T47D (cell line): ENCODE data around the gene SCNN1A.

ENCODE experiments used
- DNase-seq, 2 experiments: peaks; one replicate each; pipeline versions ENCODE4 v3.0.0 to v3.0.0-alpha.2; 2011 to 2012; ENCODE audit warnings: low read depth in 1 of 2, low spot score in 1 of 2
- JUND ChIP-seq: IDR thresholded peaks from 2 replicates; pipeline ENCODE4 v1.6.1; 2012; ENCODE audit warnings: low read depth
- in situ Hi-C: cut with HindIII; loops from 2 replicates; pipeline ENCODE4 v1.10.0; 2016; ENCODE audit warnings: low sequenced_read_pairs, low pct_unique_long_range_greater_than_20kb

SCNN1A gene

DNA sequence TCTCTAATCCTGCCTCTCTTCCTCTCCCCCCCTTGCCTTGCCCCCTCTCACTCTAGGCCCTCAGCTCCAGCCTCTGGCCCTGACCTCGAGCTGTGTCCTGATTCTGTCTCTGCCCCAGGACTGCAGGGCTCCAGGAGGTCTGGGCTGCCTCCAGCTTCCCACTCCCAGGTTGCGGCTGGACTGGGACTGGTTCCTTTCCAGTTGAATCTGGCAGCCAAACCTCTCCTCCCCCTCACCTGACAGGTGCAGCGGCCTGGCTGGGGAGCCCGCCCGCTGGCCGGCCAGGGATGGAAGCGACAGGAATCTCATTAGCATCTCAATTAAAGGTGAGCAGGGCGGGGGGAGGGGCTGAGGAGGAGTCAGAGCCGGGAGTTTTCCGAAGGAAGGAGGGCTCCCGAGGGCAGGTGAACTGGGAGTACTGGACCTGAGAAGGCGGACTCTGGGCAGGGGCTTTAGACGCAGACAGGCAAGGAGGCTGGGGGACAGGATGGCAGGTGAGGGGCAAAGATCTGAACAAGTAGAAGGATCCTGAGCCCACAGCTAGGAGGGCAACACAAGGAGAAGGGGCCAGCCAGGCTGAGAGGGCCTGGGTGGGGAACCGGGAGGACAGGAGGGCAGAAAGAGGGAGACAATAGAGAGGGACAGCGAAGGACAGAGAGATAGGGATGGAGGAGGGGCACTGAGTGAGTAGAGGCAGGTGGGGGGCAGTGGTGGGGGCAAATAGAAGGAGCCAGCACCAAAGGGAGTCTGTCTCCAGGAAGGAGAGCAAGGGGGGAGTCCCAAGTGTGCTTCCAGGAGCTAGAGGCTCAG, at the start of gene SCNN1A:
Gene SCNN1A (minus strand): TSS at position 295 of the 810 bp plus-strand sequence. CDS start 780 bp downstream, outside the sequence.
- DNase-seq, result peak; percentile 29 to 89
- in situ Hi-C loops, result no loop called here
- no peak for TF ChIP-seq JUND

GRCh38 chr12:6424866-6425265, 49.5 kb upstream of the SCNN1A start:
- no peak for TF ChIP-seq JUND
- DNase-seq, result no peak
- in situ Hi-C loops, result no loop called here

DNA sequence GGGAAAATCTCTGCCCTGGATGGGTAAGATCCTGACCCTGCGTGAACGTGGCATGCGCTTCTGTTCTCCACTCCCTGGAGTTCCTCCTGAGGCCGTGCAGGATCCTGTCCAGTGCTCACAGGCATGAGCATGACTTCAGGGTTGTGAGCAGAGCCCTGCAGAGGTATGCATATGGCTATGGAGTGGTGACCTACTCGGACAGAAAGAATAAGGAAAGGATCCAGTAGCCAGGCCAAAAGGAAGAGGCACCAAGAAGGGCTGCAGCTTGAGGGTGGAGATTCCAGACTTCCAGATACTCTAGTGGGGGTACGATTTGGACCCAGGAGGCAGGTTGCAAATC, 48.6 kb upstream of the SCNN1A start:
- in situ Hi-C loops, result no loop called here
- DNase-seq, result no peak
- no peak for TF ChIP-seq JUND

DNA sequence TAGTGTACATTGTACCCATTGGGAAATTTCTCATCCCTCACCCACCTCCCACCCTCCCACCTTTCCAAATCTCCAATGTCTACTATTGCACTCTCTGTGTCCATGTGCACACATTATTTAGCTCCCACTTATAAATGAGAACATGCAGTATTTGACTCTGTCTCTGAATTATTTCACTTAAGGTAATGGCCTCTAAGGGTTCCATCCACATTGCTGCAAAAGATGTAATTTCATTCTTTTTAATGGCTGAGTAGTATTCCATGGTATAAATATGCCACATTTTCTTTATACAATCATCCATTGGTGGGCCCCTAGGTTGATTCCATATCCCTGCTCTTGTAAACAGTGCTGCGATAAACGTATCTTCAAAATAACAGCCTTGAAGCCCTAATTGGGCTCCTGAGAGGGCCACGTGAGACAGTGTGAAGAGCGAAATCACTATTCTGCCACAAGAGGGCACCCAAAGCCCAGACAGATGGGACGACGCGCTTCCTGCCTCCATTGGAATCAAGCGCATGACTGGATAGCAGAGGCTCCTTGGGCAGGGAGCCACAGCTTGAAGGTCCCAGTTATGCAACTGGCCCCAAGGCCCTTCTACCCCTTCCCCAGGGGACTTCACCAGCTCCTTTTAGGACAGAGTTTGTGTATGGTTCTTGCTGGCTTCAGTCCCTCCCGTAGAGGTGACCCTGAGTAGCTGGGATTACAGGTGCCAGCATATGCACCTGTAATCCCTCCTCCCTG, 48.1 kb upstream of the SCNN1A start:
- TF ChIP-seq JUND, result no peak
- peak; percentile 10 to 81 for DNase-seq
- in situ Hi-C loops, result no loop called here

- no peak for TF ChIP-seq JUND
- in situ Hi-C loops, result no loop called here
- no peak for DNase-seq
Observed at GRCh38 chr12:6420364-6420763, 45.0 kb upstream of the SCNN1A start.

DNA sequence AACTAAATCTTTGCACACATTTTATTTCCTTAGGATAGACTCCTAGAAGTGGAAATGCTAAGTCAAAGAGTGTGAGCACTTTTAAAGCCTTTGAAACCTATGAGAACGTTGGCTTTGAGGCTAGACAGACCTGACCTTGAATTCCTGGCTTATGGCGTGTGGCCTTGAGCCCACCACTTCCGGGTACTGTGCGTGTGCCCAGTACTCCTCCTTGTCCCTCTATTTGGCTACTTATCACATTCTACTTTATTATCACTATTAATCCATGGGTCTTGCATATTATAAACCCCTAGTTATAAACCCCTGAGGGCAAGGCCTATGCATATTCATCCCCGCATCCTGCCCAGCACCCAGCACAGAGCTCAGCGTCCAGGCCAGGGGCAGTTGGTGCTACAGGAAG, 43.4 kb upstream of the SCNN1A start:
- no peak for TF ChIP-seq JUND
- in situ Hi-C loops, result no loop called here
- no peak for DNase-seq

DNA sequence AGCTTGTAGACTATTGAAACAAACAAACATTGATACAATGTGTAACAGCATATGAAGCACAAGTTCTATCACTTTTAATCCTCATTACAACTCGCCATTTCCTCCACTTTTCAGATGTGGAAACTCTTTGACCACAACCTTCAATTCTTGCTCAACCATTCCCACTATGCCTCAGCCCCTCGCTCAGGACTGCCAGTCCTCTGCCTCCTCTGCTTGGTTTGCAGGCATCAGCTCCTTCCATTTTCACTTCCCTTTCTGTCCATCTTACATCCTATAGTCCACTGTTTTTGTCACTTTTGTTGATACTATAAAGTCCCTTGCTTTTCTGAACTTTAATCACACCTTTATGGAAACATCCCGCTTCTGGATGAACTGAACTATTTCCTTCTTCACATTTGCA, 41.2 kb upstream of the SCNN1A start:
- no peak for DNase-seq
- no peak for TF ChIP-seq JUND
- in situ Hi-C loops, result no loop called here

GRCh38 chr12:6407236-6407954, 32.0 kb upstream of the SCNN1A start:
- DNase-seq, result no peak
- in situ Hi-C loops, result no loop called here
- TF ChIP-seq JUND, result no peak

DNA sequence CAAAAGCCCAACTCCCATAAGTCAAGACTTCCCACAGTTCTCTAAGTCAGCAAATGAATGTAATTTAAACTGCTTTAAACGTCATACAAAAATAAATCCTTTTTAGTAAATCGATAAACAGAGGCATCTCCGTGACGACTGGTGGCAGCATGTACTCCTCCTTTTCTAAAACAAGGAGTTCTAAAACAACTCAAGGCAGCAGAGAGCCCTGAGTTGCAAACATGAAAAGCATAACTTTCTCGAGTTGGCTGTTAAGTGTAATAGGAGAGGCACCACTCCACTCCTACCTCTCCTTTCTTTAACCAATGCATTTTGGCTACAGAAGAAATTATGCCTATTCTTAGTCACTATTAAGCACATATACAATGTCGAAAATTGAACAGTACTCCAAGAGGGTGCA, 30.6 kb upstream of the SCNN1A start:
- no peak for TF ChIP-seq JUND

DNA sequence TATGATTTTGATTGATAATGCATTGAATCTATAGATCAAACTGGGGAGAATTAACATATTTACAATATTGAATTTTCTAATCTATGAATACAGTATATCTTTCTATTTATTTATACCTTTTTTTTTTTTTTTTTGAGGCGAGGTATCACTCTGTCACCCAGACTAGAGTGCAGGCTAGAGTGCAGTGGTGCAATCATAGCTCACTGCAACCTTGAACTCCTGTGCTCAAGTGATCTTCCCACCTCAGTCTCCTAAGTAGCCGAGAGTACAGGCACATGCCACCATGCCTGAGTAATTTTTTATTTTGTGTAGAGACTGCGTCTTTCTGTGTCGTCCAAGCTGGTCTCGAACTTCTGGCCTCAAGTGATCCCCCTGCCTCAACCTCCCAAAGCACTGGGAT, 29.0 kb upstream of the SCNN1A start:
- no peak for TF ChIP-seq JUND
- in situ Hi-C loops, result no loop called here
- no peak for DNase-seq

More for the DNA sequence above, 30.6 kb upstream of the SCNN1A start:
- no peak for DNase-seq
- in situ Hi-C loops, result no loop called here

- in situ Hi-C loops, result no loop called here
- TF ChIP-seq JUND, result no peak
- no peak for DNase-seq
Observed at GRCh38 chr12:6399884-6400644, 24.7 kb upstream of the SCNN1A start.

GRCh38 chr12:6396031-6396430, 20.7 kb upstream of the SCNN1A start:
- in situ Hi-C loops, result no loop called here
- TF ChIP-seq JUND, result no peak

DNA sequence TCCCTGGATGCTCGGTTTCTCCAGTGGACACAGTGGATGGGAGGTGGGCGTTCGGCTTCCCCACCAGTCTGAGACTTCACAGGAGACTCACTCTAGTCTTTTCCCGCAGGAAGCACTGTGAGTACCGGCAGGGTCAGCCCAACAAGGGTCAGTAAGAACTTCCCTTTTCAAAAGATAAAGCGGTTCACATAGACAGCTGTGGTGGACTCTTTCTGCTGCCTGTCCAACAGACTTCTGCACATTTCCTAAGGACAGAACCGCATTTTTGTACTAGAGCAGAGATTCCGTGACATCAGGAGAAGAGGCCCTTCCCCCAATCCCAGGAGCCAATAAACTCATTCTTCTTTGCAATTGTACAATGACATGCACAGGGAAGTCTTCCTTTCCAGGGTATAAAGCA, 19.0 kb upstream of the SCNN1A start:
- in situ Hi-C loops, result no loop called here
- no peak for TF ChIP-seq JUND
- DNase-seq, result no peak

More at GRCh38 chr12:6396031-6396430, 20.7 kb upstream of the SCNN1A start:
- DNase-seq, result no peak
